RPMI8226 (cell line): Measurements from ENCODE around the gene LHX1.
A peak's percentile ranks its signal among the peaks of the same experiment; 100 is the strongest.

Experiments used
- DNase-seq: peaks from one replicate; pipeline ENCODE4 v3.0.0-alpha.2; 2015

LHX1 gene

GRCh38 chr17:36937001-36937958, at the start of gene LHX1:
LHX1 (plus strand) TSS chr17:36937475; CDS start chr17:36938198, 723 bp downstream.
- no peak for DNase-seq

GRCh38 chr17:36888236-36888951, 48.9 kb upstream of the LHX1 start:
- DNase-seq = peak; percentile 84

DNA sequence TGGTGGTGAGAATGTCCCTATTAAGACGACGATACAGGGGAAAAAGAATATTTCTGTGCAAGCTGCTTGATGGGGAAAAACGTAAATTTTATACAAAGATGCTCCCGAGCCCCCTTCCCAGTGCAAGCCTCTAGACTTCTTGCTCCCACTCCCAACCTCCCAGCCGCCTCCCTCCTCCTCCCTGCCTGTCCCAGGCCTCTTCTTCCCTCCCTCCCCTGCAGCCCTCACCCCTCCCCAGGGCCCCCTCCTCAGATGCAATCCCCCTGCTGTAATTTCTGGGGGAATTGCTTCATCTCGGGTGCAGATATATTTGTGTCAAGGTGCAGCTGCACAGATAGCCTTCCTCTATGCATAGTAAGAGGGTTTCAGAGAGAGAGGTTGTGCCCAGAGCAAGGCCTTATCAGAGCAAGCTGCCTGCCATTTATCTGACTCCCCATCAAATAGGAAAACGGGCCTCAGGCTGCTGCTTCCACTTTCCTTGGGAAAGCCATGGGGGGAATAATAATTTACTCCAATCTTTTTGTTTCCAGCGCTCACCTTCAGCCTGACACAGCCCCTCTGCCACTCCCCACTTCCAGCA, 47.4 kb upstream of the LHX1 start:
- DNase-seq = no peak

GRCh38 chr17:36890398-36891168, 46.7 kb upstream of the LHX1 start:
- no peak for DNase-seq

- no peak for DNase-seq
Observed at GRCh38 chr17:36892112-36892838, 45.0 kb upstream of the LHX1 start.

GRCh38 chr17:36894177-36894576, 43.1 kb upstream of the LHX1 start:
- no peak for DNase-seq

DNA sequence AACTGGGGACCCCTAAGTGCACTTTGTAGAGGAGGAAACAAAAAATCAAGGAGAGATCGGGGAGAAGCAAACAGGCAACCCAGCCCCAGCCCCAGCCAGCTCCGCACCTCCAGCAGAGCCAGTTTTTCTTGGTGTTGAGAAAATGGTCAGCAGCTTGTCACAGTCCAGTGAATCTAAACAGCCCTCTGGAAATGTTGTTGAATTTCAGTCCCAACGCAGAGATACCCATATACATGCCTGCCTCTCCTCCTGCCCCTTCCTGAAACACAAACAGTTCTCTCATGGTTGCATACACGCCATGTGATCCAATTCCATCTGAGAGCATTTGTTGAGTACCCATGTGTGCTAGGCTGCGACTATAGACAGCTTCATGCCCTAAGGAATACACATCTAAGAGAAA, 42.4 kb upstream of the LHX1 start:
- no peak for DNase-seq

DNA sequence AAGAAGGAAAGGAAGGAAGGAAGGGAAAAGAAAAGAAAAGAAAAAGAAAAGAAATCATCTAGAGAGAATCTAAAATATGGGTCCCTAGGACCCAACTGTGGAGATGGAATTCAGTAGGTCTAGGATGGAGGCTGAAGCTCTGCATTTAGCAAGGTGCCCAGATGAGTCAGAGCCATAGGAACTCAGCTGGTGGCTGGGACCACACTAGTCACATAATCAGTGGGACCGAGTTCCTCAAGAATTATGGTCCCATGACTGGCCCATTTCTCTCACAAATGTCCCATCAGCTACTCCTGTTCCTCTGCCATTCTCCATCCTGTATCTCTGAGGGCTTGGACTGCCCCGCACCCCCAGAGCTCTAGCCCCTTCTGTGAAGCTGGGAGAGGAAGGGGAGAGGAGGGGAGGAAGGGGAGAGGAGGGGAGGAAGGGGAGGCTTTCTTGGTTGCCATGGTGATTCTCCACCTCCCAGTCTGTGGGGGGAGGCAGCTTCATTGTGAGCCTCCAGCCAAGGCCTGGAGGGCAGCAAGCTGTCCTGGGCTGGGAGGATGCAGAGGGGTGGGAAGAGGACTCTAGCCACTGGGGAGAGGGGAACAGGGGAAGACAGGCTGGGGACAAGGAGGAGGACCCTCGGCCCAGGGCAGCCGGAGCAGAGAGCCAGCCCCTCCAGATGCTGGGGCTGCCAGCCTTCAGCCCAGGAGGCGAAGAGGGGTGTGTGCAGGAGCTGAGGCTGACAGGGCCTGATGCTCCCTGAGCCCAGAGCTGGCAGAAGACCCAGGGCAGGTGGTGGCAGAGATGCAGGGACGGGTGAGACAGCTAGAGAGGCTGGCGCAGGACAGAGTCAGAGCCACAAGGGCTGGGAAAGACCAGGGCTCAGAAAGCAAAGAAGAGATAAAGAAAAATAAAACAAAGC, 37.8 kb upstream of the LHX1 start:
- no peak for DNase-seq

DNA sequence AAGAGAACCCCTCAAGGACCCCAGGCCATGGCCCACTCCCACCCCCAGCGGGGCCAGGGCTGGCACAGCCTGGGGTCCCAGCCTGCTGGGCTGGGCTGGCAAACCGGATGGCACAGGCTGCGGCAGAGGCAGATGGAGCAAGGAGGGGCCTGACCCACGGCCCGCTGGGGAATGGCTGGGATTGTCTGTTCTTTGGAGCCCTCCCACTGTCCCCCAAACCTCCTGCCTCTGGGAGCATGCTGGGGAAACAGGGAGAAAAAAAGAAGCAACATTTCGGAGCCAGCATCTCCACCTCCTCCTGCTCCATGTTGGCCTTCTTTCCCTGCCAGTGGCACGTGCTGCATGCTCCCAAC, 37.1 kb upstream of the LHX1 start:
- DNase-seq = no peak

DNA sequence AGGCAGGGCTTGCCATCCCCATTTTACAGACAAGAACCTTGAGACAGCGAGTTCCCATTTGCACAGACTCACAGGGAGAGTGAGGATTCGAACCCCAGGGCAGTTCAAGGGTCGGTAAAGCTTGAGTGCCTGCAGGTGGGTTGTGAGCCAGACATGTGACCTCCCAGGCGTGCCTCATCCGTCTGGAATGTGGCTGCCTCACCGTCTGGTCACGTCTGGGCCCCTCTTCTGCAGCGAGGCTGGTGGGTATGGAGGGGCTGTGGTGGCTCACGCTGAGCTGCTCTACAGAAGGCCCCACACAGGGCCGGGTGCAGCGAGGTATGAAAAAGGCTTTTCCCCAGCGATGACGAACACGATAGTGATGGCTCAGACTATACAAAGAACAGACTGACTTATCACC, 35.8 kb upstream of the LHX1 start:
- DNase-seq = no peak

DNA sequence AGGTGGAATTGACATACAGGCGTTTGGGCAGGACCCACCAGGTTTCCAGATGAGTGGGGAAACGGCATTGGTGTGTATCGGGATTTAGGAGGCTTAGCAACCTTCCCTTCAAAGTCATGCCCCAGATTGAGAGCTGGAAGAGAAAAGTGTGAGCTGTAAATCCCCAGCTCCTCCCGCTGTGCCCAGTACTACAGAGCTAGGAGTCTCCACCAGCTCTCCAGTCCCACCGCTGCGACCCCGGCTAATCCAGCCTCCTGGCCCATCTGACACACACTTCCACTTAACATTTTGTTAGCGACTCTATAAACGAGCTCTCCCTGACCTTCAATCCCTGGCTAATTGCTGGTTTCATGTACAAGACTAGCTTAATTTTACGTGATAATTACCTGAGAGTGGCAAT, 29.9 kb upstream of the LHX1 start:
- DNase-seq = no peak

DNA sequence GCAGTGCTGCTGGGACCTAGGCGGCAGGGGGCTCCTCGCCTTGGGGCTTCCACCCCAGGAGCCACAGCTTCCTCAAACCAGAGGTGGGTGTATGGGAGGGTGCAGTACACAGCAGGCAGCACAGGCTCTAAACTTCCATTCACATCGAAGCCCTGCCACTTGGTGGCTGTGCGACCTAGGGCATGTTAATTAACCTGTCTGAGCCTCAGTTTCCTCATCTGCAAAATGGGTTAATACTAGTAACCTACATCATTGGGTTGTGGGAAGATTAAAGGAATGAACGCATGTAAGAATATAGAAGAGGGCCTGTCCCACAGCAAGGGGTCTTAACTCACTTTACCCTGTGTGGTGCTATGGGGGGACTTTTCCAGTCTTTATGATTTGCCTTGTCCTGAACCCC, 26.8 kb upstream of the LHX1 start:
- no peak for DNase-seq

- no peak for DNase-seq
Observed at GRCh38 chr17:36911001-36911400, 26.3 kb upstream of the LHX1 start.

GRCh38 chr17:36913132-36913531, 24.1 kb upstream of the LHX1 start:
- DNase-seq = no peak

DNA sequence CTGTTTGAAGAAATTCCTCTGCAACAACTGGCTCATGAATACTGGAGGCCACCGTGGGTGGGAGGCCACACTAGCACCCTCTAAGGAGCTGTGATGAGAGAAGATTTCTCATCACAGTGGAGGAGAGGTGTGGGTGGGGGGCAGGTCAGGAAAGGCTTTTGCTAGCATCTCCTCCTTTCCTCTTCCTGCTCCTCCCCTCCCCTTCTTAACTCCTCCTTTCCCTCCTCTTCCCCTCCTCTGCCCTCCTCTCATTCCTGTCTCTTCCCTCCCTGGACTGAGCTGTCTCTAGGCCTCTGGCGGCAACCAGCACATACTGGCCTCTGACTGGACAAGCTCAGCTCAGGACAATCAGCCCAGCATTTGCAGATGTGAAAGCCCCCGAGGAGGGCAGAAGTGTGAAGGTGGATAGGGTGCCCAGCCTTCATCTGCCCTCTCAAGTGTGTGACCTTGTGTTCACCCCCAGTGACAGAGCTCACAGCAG, 19.0 kb upstream of the LHX1 start:
- DNase-seq = no peak

DNA sequence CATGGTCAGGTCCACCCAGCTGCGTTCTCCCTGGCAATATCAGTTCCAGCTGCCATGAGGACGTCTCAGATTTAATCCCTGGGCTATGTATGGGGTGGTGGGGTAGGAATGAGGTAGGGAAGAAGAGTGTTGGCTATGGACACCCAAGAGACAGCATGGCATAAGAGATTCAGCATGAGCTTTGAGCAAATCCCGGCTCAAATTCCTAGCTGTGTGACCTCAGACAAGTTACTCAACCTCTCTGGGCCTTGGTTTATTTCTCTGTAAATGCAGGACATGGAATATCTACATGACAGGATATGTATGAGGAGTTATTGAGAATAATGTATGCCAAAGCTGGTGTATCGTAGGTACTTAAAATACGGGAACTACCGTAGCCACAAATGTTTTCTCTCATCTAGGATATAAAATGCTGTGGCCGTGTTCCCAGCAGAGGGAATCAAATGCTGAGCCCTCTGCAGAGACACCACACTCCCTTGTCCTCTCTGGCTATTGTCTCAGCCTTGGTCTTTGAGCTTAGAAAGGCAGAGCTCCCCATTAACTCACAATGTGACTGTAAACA, 17.8 kb upstream of the LHX1 start:
- no peak for DNase-seq

DNA sequence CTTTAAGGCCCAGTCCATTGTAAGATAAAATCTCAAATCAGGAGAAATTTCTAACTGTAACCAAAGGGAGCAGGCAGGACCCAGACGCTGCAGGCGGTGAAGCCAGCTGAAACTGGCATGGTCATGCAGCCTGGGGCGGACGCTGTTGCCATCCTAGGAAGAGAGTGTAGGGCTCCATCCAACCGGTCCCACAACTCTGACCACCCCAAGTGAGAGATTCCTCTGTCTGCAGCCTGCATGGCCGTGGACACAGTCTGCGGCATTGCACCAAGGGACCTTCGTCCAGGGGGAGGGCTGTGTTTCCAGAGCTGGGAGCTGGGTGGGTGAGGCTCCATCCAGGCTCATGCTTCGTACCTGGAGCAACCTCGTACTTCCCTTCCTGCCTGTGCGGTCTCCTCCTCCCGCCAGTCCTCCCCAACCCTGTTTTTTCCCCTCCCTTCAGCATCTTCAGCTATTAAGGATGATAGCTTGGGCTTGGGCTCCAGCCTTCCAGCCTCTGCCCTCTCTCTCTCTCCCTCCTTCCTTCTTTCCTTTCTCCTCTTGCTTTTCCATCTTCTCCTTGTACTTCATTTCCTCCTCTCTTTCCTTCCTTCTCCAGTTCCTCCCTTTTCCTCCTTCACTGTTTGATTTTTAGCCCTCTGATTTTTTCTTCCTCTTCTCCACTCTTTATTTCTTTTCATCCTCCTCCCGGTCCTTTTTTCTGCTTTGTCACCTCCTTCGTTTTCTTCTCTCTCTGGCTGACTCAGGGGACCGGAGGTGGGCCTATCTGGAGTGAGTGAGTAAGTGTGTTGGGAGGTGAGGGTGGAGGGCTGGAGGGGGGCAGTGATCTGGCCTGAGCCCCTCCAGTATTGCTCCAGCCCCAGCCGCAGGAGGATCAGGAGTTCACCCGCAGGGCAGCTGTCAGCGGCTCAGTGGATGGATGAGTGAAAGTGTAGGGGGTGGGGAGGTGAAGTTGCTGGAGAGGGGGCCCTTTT, 17.0 kb upstream of the LHX1 start:
- DNase-seq = no peak

- DNase-seq = no peak
Observed at GRCh38 chr17:36921095-36921851, 16.0 kb upstream of the LHX1 start.

DNA sequence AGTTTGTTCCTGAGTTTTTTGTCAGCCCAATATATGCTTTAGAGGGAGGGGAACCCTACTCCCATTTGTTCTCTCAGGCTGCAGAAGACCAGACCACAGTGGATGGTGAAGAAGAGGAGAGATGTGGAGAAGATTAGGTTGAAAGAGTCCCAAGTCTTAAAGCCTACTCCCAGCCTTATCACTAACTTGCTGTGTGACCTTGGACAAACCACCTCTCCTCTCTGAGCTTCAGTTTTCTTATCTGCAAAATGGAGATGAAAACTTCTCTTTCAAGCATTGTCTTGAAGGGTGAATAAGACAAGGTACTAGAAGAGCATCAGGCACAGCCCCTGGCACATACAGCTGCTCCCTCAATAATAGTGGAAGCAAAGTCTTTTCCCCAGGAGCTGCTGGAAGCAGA, 15.1 kb upstream of the LHX1 start:
- no peak for DNase-seq
